T-helper 2 cell (primary cell): ENCODE results near the gene PDE4D.
"Not testable (repeated sequence)": the region's sequence is repeated elsewhere in the genome, so short reads cannot be mapped to it uniquely, and the experiment has no call there.

Experiments used
- DNase-seq, 5 experiments: peaks; one replicate each; pipeline versions ENCODE4 v3.0.0 to v3.0.0-alpha.2; 2012 to 2022

PDE4D gene

DNA sequence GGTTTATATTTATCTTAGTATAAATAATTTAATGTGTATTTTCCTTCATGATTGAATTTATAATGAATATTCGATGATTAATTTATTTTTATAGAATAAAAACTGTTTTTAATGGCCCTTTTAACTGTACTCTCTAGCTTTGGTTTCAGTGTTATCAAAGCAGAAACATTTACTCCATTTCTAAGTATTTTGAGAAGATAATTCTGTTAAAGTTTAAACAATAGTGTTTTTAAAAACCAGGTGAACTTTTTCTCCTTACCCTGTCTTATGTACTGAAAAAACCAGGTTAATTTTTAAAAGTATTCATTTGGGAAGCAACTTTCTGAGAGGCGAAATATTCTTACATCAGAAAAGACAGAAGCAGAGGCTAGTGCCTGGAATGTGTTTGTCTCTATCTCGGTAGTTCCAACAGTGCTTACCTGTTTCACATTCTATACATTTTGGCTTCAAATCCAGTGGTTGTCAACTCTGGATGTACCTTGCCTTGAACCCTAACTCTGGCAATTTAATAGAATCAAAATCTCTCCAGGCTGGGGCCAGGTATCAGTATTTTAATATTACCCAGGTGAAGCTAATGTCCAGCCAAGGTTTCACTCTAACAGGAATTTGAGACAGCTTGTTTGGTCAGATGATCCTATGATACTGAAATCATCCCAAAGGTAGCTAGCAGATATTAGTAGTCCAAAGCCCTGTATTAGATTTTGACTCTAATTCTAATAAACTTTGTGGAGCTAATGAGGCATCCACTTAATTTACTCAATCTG is 434.4 kb downstream of the PDE4D start:
- no peak for DNase-seq

DNA sequence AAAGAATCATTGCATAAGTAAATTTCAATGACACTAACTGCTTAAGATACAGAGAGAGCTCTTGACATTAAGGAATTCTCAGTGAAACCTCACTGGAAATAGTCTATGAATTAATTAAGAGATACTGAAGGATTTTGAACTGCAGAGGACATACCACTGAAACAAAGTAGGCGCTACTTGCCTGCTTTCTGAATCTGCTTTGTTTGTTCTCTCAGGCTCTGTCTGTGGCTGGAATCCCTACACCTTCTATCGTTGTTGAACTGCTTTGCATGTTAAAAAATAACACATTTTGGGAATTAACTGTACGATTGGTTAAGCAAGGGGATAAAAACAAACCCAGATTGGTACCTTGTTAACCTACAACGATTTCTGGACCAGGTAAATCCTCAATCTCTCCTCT is 435.2 kb downstream of the PDE4D start:
- no peak for DNase-seq

DNA sequence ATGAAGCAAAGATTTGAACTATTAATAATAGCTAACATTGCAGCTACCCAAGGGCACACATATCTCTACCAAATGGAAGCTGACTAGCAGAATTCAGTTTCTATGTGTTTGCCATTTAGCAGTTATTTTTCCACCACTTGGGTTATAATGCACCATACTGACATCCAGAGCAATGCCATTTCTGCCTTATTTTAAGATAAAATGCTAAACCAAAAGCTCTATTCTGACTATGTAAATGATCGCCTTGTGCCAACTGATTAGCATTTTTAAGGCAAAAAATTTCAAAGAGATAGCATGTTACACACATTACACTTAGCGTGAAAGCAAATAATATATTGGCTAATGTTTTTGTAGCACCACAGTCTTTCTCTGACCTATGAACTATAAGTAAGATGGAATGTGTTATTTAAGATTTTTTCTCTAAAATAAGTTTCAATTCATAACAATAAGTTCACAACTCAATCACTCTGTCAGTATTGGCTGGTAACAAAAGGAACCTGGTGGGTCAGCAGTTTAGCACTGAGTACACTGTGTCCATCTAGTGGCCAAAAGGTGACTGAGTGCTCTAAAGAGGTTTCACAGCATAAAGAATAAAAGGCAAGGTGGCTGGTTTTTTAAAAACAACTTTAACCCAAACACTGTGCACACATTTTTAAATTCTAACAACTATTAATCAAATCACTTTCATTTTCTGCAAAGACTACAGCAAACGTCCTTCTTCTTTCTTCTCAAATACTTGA is 443.5 kb downstream of the PDE4D start:
- DNase-seq = no peak

DNA sequence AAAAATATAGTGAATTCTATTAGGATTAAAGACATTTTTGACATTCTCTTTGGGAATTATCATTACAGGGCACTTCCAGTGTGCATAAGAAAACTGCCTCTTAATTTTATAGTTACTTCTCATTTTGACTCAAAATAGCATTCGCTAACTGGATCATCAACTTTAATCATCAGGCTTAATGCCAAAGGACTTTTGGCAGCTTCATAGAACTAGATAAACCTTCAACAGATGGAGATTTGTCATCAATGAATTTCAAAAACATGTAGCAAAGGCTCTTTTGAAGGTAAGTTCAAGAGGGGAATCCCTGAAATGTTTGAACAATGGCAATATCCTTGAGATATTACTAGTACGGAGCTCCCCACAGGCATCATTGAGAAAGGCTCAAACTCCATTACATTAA is 447.2 kb downstream of the PDE4D start:
- no peak for DNase-seq

DNA sequence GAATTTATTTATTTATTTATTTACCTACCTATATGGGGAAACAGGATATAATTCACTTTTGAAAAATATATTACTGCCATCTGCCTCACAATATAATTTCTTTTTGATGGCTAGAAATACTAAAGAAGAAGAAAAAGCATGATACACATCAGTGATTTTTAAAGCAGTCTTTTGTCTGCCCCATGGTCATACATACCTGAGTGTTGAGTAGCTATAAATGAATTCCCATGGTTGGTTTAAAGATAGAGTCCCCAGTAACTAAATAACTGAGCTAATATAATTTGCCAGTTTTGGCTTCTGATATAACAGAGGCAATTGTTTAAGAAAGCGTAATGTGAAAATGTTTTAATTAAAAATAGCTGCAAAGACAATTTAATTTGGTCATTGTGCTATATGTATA is 447.8 kb downstream of the PDE4D start:
- DNase-seq = no peak

DNA sequence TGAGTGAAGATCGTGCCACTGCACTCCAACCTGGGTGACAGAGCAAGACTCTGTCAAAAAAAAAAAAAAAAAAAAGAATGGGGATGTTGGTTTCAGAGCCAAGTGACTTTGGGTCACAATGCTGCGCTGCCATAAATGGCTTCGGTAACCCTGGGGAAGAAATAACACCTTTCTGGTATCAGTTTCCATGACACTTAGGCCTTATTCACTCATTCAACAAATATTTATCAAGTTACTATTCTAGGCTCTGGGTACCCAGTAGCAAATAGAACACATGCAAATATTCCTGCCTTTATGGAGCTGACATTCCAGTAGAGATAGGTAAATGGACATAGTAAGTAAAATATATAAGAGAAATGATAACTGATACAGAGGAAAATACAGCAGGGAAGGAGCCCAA is 454.2 kb downstream of the PDE4D start:
- DNase-seq = no peak

DNA sequence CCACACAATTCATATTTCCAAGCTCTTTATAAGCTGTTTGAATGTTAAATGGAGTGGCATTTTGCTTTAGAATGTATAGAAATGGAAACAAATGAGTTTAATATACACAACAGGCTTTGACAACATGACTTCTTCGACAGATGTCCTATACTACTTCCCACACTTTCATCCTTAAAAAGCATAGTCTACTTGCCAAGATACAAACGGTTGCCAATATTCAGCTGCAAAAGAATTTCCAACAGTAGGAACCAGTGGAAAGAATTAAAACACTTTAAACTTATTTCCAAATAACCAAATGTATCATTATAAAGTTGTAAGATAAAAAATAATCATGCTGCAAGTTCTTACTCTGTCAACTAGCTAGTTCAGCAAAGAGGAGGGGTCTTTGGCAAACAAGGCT is 456.4 kb downstream of the PDE4D start:
- no peak for DNase-seq

DNA sequence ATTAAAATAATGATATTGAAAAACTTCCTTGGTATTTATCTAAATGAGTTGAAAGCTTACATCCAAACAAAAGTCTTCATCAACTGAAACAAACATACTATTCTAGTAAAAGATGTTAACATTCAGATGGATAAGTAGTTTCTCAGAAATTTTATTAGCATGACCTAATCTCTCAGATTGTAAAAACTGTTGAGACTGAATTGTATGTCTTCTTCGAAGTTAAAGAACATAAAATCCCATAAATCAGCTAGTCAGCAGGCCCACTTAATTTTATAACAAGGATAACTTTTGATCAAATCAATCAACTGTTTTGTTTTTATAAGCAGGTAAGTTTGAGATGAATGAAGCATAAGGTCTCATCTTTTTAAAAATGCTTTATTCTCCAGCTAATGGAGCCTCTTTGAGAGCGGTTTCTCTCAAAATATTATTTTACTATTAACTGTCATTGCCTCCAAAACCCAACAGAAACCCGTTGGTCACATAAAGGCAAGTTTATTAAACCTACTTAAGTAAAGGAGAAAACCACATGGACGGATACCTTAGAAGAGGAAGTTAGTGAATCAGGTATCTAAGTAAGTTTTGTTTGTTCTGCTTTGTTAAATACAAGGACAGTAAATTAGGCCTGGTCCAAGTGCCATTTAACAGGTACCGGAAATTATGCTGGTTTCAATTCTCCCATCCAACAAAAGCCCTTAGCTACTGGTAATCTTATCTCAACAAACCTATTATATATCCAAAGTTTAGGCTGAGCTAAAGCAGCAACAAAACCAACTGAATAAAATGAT is 457.0 kb downstream of the PDE4D start:
- no peak for DNase-seq

DNA sequence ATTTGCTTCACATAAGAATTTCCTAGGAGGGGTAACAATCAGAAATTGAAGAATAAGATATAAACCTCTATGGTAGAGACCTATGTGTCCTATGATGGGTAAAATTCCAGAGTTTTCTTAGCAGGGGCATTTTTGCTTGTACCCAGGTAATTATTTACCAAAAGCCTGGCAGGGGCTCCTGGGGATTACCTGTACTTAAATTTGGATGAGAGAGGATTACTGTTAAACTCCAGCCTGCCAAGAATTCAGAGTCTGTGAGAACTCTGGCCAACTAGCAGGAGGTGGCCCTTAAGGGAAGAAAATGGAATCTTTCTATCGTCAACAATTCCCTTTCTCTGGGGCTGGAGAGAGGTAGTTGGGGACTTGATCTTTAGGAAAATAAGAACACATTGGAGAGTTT is 460.4 kb downstream of the PDE4D start:
- no peak for DNase-seq

DNA sequence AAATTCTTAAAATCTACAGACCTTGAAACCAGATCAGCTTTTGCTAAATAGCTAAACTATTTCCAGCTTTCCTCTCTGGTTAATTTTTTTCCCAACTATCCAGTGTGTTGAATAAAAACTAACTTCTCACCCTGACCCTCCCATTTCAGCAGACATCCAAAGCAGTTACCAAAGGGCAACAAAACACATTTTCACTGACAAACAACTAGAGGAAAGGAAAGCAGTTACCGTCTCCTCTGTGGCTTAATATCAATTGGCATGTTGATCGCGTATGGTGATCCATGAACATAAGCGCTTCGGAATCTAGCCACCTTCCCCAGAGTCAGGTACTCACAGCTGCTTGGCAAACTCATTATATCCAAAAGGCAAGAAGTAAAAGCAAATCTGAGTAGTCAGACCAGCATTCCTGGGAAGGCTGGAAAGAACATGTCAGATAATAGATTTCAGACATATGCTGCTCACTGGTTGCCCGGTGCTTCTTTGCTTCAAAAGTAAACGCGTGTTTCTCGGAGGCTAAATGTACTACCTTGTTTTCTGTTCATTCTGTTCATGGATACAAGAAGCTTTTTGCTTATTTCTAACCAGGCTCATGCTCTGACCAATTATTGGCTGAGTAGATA is 463.4 kb downstream of the PDE4D start:
- no peak for DNase-seq

DNA sequence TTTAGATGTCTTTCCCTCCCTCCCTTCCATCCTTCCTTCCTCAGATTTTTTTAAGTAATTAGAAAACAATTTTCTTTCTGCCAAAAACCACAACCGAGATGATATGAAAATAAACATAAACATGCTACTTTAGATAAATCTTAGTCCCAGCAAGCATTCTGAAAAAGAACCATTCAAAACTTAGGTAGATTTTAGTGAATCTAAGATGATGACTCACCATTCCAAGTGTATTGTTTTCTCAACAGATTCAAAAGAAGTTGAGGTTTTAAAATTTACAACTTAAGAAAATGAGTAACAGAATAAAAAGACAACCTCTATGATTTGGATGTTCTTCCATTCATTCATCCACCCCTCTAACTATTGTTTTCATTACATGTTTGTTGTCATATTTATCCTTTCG is 465.1 kb downstream of the PDE4D start:
- no peak for DNase-seq

DNA sequence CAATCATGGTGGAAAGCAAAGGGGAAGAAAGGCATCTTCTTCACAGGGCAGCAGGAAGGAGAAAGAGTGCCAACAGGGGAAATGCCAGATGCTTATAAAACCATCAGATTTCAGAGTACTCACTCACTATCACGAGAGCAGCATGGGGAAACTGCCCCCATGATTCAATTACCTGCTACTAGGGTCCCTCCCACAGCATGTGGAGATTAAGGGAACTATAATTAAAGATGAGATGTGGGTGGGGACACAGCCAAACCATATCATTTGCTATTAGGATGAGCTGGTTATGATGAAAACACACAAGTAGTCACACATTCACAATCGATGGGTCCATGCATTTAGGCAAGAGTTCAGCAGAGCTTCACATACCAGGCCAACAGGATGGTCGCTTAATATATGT is 469.0 kb downstream of the PDE4D start:
- DNase-seq = no peak

DNA sequence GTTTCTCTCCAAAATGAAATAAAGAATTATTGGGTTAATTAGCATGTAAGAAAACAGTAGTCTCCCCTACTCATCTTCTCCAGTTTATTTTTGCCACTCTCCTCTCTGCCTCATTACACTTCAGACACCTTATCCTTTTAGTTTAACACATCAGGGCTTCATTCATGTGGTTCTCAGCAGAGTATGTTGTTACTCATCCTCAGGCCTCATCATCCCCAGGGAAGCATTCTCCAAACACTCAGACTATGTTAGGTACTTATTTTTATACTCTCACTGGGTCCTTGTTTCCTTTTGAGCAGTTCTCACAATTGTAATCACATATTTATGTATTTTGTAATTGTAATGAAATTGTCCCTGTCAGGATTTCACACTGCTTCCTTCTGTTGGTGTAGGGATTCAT is 470.5 kb downstream of the PDE4D start:
- DNase-seq = no peak

DNA sequence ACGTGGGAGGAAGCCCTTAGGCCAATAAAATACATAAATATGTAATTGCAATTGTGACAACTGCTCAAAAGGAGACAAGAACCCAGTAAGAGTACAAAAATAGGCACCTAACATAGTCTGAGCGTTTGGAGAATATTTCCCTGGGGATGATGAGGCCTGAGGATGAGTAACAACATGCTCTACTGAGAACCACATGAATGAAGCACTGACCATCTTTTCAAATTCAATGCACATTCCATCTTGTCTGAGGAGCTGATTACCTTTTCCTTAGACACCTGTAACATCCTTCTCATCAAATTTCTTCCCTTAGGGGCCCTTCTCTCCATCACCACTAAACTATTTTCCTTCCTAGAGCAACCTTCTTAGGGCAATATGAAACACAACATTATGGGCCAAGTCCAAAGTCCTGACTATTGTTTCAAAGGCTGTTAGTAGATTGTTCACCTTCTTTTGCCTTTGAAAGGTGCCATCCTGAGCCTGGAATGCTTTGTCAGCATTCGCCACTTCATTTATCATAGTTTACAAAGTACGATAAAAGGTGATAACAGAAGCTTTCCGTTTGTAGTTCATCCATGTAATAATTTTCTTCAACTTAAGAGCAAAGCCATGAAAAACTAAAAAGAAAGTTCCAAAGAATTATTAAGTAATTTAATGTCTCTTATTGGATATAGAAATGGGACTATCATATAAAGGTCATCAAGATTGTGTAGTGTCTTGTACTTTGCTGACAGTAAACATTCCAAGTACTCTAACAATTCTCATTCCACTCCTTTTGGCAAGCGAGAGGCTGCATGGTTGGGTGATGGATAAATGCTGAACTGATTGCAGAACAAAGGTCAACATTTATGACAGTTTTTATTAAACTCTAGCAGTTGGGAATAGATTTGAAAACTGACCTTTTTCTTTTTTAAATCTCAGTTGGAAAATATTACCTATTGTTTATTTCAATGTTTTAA is 471.3 kb downstream of the PDE4D start:
- DNase-seq = no peak

DNA sequence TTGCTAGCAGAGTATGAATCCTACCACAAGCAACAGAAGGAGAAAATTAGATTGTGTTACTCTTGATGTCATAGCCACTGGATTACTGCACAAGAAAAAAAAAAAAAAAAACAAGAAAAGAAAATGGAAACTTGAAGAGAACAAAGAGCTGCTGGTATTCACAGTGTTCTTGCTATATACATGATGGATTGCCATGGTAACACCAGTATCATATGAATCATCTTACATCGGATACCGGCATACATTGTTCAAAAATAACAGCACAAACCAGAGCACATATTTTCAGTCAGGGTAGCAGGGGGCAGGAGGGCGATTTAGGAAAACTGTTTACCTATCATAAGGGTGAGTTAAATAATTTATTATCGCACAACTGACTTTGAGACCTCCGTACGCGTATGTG is 472.9 kb downstream of the PDE4D start:
- DNase-seq = no peak

DNA sequence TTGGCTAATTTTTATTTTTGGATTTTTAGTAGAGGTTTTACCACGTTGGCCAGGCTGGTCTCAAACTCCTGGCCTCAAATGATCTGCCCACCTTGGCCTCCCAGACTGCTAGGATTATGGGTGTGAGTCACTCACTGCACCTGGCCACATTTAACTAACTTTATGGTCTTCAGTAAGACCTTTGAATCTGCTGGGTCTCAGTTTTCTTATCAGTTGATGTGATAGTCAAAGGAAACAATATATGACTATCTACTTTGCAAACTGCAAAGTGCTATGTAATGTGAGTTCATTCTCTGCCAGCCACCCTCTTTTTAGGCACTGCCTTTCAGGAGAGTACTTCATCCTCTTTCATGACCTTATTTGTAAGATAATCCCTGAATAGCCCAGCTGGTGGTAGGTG is 474.7 kb downstream of the PDE4D start:
- DNase-seq = no peak

DNA sequence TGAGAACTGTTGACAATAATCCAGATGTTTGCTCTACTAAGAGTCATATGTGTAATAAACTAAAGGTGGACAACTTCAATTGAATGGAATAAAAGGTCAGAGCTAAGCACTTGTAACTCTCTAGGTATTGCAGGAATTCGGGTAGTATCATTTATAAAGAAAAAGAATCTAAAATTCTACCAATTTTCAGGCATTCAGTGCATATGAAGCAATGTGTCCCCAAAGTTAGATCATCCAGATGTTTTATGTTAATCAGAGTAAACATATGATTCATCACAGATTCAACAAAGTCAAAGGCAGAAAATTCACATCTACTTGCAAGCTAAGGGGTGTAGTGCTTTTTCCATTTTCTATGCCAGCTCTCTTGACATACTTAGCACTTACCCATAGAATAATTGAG is 477.1 kb downstream of the PDE4D start:
- DNase-seq = no peak

DNA sequence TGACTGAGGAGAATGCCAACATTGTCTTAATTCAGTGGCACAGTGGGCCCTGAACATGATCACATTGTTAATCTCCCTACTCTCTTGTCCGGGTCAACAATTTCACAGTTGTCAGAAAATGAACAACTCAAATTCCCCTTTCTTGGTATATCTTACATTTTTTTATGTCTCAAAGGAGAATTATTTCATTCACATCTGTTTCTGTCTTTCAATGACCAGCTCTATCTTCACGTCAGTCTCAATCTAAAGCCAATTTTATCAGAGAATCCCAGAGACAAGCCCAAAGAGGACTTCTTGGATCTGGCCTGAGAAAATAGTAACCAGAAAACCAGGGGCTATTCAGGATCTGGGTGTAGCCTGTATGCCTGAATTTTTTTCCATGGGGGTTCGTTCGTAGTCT is 477.5 kb downstream of the PDE4D start:
- no peak for DNase-seq

DNA sequence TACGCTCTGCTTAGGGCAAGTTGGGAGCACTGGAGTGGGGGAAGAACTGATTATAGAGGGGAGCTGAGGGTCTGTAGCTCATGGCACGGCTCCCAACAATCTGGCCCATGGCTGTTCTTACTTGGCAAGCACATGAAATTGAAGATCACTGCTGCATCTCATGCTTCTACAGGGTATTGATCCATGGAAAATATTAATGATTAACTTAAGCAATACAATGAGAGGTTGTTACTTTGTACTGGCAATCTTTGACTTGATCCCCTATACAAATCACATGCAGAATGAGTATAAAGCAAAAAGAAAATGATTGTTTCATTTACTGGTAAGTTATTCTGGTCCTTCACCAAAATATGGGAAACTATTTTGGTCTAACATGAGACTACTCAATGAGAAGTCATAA is 481.1 kb downstream of the PDE4D start:
- no peak for DNase-seq

DNA sequence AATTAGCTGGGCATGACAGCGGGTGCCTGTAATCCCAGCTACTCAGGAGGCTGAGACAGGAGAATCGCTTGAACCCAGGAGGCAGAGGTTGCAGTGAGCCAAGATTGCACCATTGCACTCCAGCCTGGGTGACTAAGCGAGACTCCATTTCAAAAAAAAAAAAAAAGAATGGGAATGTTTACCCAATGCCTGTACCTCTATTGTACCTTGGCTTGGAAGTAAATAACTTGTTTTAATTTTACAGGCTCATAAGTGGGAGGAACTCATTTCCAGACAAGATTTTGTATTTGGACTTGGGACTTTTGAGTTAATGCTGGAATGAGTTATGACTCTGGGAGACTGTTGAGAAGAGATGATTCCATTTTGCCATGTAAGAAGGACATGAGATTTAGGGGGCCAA is 484.5 kb downstream of the PDE4D start:
- not testable (repeated sequence) for DNase-seq

DNA sequence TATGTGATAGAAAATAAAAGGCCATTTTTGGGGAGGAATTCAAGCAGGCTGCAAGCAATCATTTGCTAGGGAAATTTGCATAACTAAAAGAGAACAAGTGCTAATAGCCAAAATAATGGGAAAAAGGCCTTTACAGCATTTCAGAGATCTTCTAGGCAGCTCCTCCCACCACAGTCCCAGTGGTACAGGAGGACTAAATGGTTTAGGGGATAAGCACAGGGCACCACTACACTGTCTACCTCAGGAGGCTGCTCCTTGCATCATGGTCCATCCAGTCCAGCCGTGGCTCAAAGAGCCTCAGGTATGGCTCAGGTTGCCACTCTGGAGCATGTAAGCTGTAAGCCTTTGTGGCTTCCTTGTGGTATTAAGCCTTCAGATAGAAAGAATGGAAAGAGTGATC is 485.6 kb downstream of the PDE4D start:
- no peak for DNase-seq

DNA sequence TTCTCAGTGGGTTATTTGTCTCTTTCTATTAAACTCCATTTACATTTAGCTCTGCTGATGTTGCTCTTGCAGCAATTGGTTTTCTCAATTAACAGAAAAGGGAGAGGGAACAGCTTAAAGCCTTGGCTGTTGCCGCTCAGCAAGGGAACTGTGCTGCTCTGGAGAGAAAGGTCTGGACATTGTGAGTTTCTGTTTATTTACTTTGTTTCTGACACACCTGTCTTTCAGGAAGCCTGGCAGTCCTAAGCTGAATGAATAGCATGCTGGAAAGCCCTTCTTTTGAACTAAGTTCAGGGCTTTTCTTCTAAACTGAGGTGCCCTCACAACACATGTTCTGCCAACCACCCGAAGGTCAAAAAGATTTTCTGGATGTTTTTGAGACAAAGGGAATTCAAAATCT is 491.9 kb downstream of the PDE4D start:
- no peak for DNase-seq
